Effector memory CD8-positive, alpha-beta T cell (primary cell): ENCODE measurements around the gene AUTS2.

ENCODE experiments used
- ATAC-seq: fragments of 150-1000 bp; cut with Tn5 transposase; replicated peaks from 2 replicates; pipeline ENCODE4 v1.10.0; 2021; ENCODE audit warnings: mild to moderate bottlenecking, moderate library complexity
- DNase-seq, 3 experiments: peaks; one replicate each; pipeline ENCODE4 v3.0.0; 2021
- H3K27ac Mint-ChIP-seq, 2 donors: one replicate each; pipeline ENCODE4 v1.8.0; 2022; ENCODE audit warnings: mild to moderate bottlenecking in 2 of 2, mixed read lengths in 2 of 2, moderate library complexity in 2 of 2
- H3K27me3 Mint-ChIP-seq, 2 donors: one replicate each; pipeline ENCODE4 v1.8.0; 2022; ENCODE audit warnings: mixed read lengths in 2 of 2
- H3K36me3 Mint-ChIP-seq: one replicate; pipeline ENCODE4 v1.8.0; 2022; ENCODE audit warnings: mild to moderate bottlenecking, moderate library complexity, mixed read lengths; ENCODE audit not compliant: insufficient read depth
- H3K4me1 Mint-ChIP-seq, 2 donors: one replicate each; pipeline ENCODE4 v1.8.0; 2022; ENCODE audit warnings: low read depth in 2 of 2, mixed read lengths in 2 of 2
- H3K4me3 Mint-ChIP-seq, 2 donors: one replicate each; pipeline ENCODE4 v1.8.0; 2022; ENCODE audit warnings: mild to moderate bottlenecking in 2 of 2, mixed read lengths in 2 of 2, moderate library complexity in 2 of 2
- H3K9me3 Mint-ChIP-seq, 2 donors: one replicate each; pipeline ENCODE4 v1.8.0; 2022; ENCODE audit warnings: mixed read lengths in 2 of 2

The AUTS2 gene

GRCh38 chr7:70053421-70053820 lies 455.1 kb downstream of the AUTS2 start:
- no peak overlapping the region for H3K4me3 Mint-ChIP-seq
- H3K9me3 Mint-ChIP-seq, result no peaks in the 10 kb centered on the region

GRCh38 chr7:70053989-70054388 lies 455.7 kb downstream of the AUTS2 start:
- Mint-ChIP-seq H3K36me3 (no peaks in the 10 kb centered on the region), H3K27me3 (peaks cover 5 to 8% of the 10 kb centered on the region in 2 donors), H3K27ac (no peak overlapping the region), H3K4me1 (no peaks in the 10 kb centered on the region), H3K4me3 (no peak overlapping the region), H3K9me3 (no peaks in the 10 kb centered on the region)
- no peak for DNase-seq
- ATAC-seq, result no peak

More at GRCh38 chr7:70053421-70053820, 455.1 kb downstream of the AUTS2 start:
- Mint-ChIP-seq H3K36me3 (no peaks in the 10 kb centered on the region), H3K4me1 (no peaks in the 10 kb centered on the region), H3K27ac (no peak overlapping the region), H3K27me3 (peaks cover 5 to 8% of the 10 kb centered on the region in 2 donors)
- DNase-seq, result no peak
- no peak for ATAC-seq

- Mint-ChIP-seq H3K36me3 (no peaks in the 10 kb centered on the region), H3K4me3 (no peak overlapping the region), H3K27me3 (peaks cover 0 to 8% of the 10 kb centered on the region in 2 donors), H3K9me3 (no peaks in the 10 kb centered on the region), H3K27ac (no peak overlapping the region), H3K4me1 (peaks cover 10 to 16% of the 10 kb centered on the region in 2 donors)
- DNase-seq, result no peak
- no peak for ATAC-seq
Observed at GRCh38 chr7:70056363-70056762, 458.1 kb downstream of the AUTS2 start.

GRCh38 chr7:70060298-70061068 lies 462.2 kb downstream of the AUTS2 start:
- no peaks in the 10 kb centered on the region for H3K9me3 Mint-ChIP-seq
- DNase-seq (peak in 2 of 3 experiments; percentile 14 to 18), ATAC-seq (peak; percentile 80)
- H3K36me3 Mint-ChIP-seq, result no peaks in the 10 kb centered on the region
- H3K4me1 Mint-ChIP-seq, result peaks cover 10 to 25% of the 10 kb centered on the region in 2 donors
- no peak overlapping the region for H3K4me3 Mint-ChIP-seq
- H3K27ac Mint-ChIP-seq, result peak overlapping the region; percentile 13 to 25
- peaks cover 0 to 8% of the 10 kb centered on the region in 2 donors for H3K27me3 Mint-ChIP-seq

GRCh38 chr7:70063371-70063770 lies 465.1 kb downstream of the AUTS2 start:
- H3K9me3 Mint-ChIP-seq, result no peaks in the 10 kb centered on the region
- H3K27ac Mint-ChIP-seq, result peak overlapping the region in 1 of 2 donors; percentile 29
- no peaks in the 10 kb centered on the region for H3K27me3 Mint-ChIP-seq
- ATAC-seq, result no peak
- no peak for DNase-seq
- no peak overlapping the region for H3K4me3 Mint-ChIP-seq
- H3K36me3 Mint-ChIP-seq, result no peaks in the 10 kb centered on the region
- H3K4me1 Mint-ChIP-seq, result peaks cover 10 to 25% of the 10 kb centered on the region in 2 donors

GRCh38 chr7:70063927-70064326 lies 465.7 kb downstream of the AUTS2 start:
- H3K27ac Mint-ChIP-seq, result peak overlapping the region in 1 of 2 donors; percentile 29
- no peaks in the 10 kb centered on the region for H3K27me3 Mint-ChIP-seq
- no peak overlapping the region for H3K4me3 Mint-ChIP-seq
- H3K9me3 Mint-ChIP-seq, result no peaks in the 10 kb centered on the region
- peaks cover 10 to 25% of the 10 kb centered on the region in 2 donors for H3K4me1 Mint-ChIP-seq
- H3K36me3 Mint-ChIP-seq, result no peaks in the 10 kb centered on the region
- DNase-seq (no peak), ATAC-seq (no peak)

- no peak for ATAC-seq
- no peak overlapping the region for H3K27ac Mint-ChIP-seq
Observed at GRCh38 chr7:70066844-70067243, 468.6 kb downstream of the AUTS2 start.

GRCh38 chr7:70068531-70068930 lies 470.3 kb downstream of the AUTS2 start:
- H3K27ac Mint-ChIP-seq, result no peak overlapping the region
- ATAC-seq (no peak), DNase-seq (no peak)
- no peak overlapping the region for H3K4me3 Mint-ChIP-seq
- H3K36me3 Mint-ChIP-seq, result no peaks in the 10 kb centered on the region
- H3K27me3 Mint-ChIP-seq, result no peaks in the 10 kb centered on the region
- H3K4me1 Mint-ChIP-seq, result peaks cover 0 to 2% of the 10 kb centered on the region in 2 donors
- no peaks in the 10 kb centered on the region for H3K9me3 Mint-ChIP-seq

More at GRCh38 chr7:70066844-70067243, 468.6 kb downstream of the AUTS2 start:
- no peak overlapping the region for H3K4me3 Mint-ChIP-seq
- peaks cover 0 to 10% of the 10 kb centered on the region in 2 donors for H3K4me1 Mint-ChIP-seq
- no peak for DNase-seq
- no peaks in the 10 kb centered on the region for H3K36me3 Mint-ChIP-seq
- H3K27me3 Mint-ChIP-seq, result no peaks in the 10 kb centered on the region
- no peaks in the 10 kb centered on the region for H3K9me3 Mint-ChIP-seq

- DNase-seq (no peak), ATAC-seq (no peak)
- Mint-ChIP-seq H3K36me3 (no peaks in the 10 kb centered on the region), H3K9me3 (no peaks in the 10 kb centered on the region), H3K4me1 (no peaks in the 10 kb centered on the region), H3K27ac (no peak overlapping the region), H3K27me3 (no peaks in the 10 kb centered on the region), H3K4me3 (no peak overlapping the region)
Observed at GRCh38 chr7:70069977-70070376, 471.7 kb downstream of the AUTS2 start.

- H3K27ac Mint-ChIP-seq, result no peak overlapping the region
- H3K4me1 Mint-ChIP-seq, result no peaks in the 10 kb centered on the region
- H3K9me3 Mint-ChIP-seq, result no peaks in the 10 kb centered on the region
- no peak overlapping the region for H3K4me3 Mint-ChIP-seq
- no peaks in the 10 kb centered on the region for H3K27me3 Mint-ChIP-seq
- no peaks in the 10 kb centered on the region for H3K36me3 Mint-ChIP-seq
- no peak for DNase-seq
- ATAC-seq, result no peak
Observed at GRCh38 chr7:70071766-70072165, 473.5 kb downstream of the AUTS2 start.

- Mint-ChIP-seq H3K4me1 (no peaks in the 10 kb centered on the region), H3K36me3 (no peaks in the 10 kb centered on the region), H3K4me3 (no peak overlapping the region), H3K9me3 (no peaks in the 10 kb centered on the region), H3K27me3 (no peaks in the 10 kb centered on the region), H3K27ac (no peak overlapping the region)
- no peak for ATAC-seq
- DNase-seq, result no peak
Observed at GRCh38 chr7:70072220-70072619, 473.9 kb downstream of the AUTS2 start.

- no peaks in the 10 kb centered on the region for H3K27me3 Mint-ChIP-seq
- no peaks in the 10 kb centered on the region for H3K4me1 Mint-ChIP-seq
- H3K9me3 Mint-ChIP-seq, result no peaks in the 10 kb centered on the region
- DNase-seq (no peak), ATAC-seq (no peak)
- no peak overlapping the region for H3K4me3 Mint-ChIP-seq
- no peaks in the 10 kb centered on the region for H3K36me3 Mint-ChIP-seq
- H3K27ac Mint-ChIP-seq, result no peak overlapping the region
Observed at GRCh38 chr7:70076325-70076724, 478.1 kb downstream of the AUTS2 start.

- Mint-ChIP-seq H3K4me1 (no peaks in the 10 kb centered on the region), H3K27ac (no peak overlapping the region), H3K9me3 (no peaks in the 10 kb centered on the region), H3K36me3 (no peaks in the 10 kb centered on the region), H3K4me3 (no peak overlapping the region), H3K27me3 (peaks cover 0 to 7% of the 10 kb centered on the region in 2 donors)
- ATAC-seq (no peak), DNase-seq (no peak)
Observed at GRCh38 chr7:70082099-70082611, 483.9 kb downstream of the AUTS2 start.

- Mint-ChIP-seq H3K9me3 (no peaks in the 10 kb centered on the region), H3K4me3 (no peak overlapping the region), H3K27me3 (peaks cover 0 to 9% of the 10 kb centered on the region in 2 donors), H3K36me3 (no peaks in the 10 kb centered on the region), H3K4me1 (no peaks in the 10 kb centered on the region), H3K27ac (no peak overlapping the region)
- DNase-seq (no peak), ATAC-seq (no peak)
Observed at GRCh38 chr7:70091362-70091761, 493.1 kb downstream of the AUTS2 start.
